Stimulated activated CD4-positive, alpha-beta T cell treated with anti-CD3 and anti-CD28 coated beads, Interleukin-1b, Interleukin-23, amount 100 ng/mL, for 4 hours (primary cell): ENCODE results near the gene NUDT12.

Experiments used
- DNase-seq, 2 donors: peaks; one replicate each; pipeline ENCODE4 v3.0.0-alpha.2; 2020; ENCODE audit warnings: low read depth in 2 of 2

The NUDT12 gene

GRCh38 chr5:103541114-103541513 is 21.5 kb downstream of the NUDT12 start:
- DNase-seq, result no peak

GRCh38 chr5:103539376-103540330 is 22.9 kb downstream of the NUDT12 start:
- DNase-seq, result no peak

- no peak for DNase-seq
Measured at GRCh38 chr5:103532086-103532734, 30.4 kb downstream of the NUDT12 start.

GRCh38 chr5:103526164-103526915 is 36.2 kb downstream of the NUDT12 start:
- no peak for DNase-seq

GRCh38 chr5:103525361-103525760 is 37.2 kb downstream of the NUDT12 start:
- DNase-seq, result no peak

GRCh38 chr5:103523319-103523718 is 39.3 kb downstream of the NUDT12 start:
- DNase-seq, result no peak

- DNase-seq, result no peak
Measured at GRCh38 chr5:103522586-103522985, 40.0 kb downstream of the NUDT12 start.

GRCh38 chr5:103519550-103519949 is 43.0 kb downstream of the NUDT12 start:
- no peak for DNase-seq

- no peak for DNase-seq
Measured at GRCh38 chr5:103514371-103514770, 48.2 kb downstream of the NUDT12 start.

- DNase-seq, result no peak
Measured at GRCh38 chr5:103513701-103514100, 48.9 kb downstream of the NUDT12 start.

- no peak for DNase-seq
Measured at GRCh38 chr5:103512500-103512899, 50.1 kb downstream of the NUDT12 start.

GRCh38 chr5:103511554-103511885 is 51.1 kb downstream of the NUDT12 start:
- DNase-seq, result no peak

- DNase-seq, result no peak
Measured at GRCh38 chr5:103510851-103511553, 51.6 kb downstream of the NUDT12 start.

GRCh38 chr5:103505581-103506305 is 56.8 kb downstream of the NUDT12 start:
- no peak for DNase-seq

- DNase-seq, result no peak
Measured at GRCh38 chr5:103503066-103503465, 59.5 kb downstream of the NUDT12 start.

- DNase-seq, result no peak
Measured at GRCh38 chr5:103502662-103503061, 59.9 kb downstream of the NUDT12 start.
